22Rv1 (cell line): ENCODE data around the gene ABHD14A.

Experiments used
- H3K27ac ChIP-seq: fragments of 450-650 bp; 2 replicates; pipeline ENCODE4 v1.5.1; 2017
- CTCF ChIP-seq: fragments of 450-650 bp; IDR thresholded peaks from 2 replicates; pipeline ENCODE4 v1.5.1; 2017; ENCODE audit warnings: mild to moderate bottlenecking
- ZFX ChIP-seq: fragments of 450-650 bp; IDR thresholded peaks from 2 replicates; pipeline ENCODE4 v1.6.1; 2017; ENCODE audit warnings: antibody characterized with exemption, borderline replicate concordance

ABHD14A gene

DNA sequence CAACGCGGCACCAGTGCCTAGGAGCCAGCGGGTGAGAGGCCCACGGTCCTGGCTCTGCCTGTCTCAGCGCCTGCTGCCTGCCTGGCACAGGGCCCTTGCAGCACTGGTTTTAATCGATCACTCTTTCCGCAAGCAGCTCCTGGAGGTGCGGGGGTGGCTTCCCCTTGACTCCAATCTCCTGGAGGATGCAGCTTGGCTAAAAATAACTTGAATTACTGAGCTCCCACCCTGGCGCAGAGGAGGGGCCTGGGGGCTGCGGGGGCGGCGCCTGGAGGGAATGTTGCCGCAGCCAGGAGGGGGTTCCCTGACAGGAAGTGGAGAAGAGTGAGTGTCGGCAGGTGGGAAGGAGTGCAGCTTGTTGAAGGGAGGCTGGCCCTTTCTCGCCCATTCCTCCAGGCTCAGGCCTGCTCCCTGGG, 30.7 kb downstream of the ABHD14A start:
- no peak overlapping the region for H3K27ac ChIP-seq
- TF ChIP-seq ZFX (no peak), CTCF (no peak)

DNA sequence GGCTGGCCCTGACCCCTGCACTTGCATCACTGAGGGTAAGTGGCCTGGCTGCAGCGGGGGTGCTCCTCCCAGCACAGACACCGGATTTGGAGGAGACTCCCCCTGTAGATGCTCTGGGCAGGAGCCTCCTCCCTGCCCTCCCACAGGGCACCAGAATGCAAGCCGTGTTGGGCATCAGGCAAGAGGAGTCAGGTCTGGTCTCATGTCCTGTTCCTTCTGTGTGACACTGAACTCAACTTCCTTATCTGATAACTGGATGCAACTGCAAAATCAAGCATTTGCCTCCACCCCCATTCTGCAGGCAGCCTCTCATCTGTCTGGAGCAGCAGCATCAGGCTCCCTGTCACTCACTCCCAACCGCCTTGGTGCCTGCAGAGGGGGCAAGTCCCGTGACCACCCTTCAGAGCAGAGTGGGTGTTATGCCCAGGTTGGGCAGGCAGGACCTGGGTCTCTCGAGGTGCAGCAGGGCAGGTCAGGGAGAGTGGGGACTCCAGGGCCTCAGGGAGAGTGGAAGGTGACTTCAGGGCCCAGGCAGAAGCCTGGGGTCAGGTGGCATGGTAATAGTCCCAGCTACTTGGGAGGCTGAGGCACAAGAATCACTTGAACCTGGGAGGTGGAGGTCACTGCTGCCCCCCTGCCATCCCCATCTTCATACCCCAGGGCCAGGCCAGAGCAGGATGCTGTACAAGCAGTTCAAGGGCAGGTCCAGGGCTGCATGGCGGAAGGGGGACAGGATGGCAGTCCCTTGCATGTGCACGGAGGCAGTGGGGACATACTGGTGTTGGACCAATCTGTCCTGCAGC, 31.4 kb downstream of the ABHD14A start:
- H3K27ac ChIP-seq, result no peak overlapping the region
- TF ChIP-seq ZFX, result no peak

- H3K27ac ChIP-seq, result no peak overlapping the region
- no peak for TF ChIP-seq ZFX
- no peak for TF ChIP-seq CTCF
These were observed 31.9 kb downstream of the ABHD14A start for GRCh38 chr3:52006820-52007133.

- TF ChIP-seq ZFX (no peak), CTCF (no peak)
- no peak overlapping the region for H3K27ac ChIP-seq
These were observed 32.4 kb downstream of the ABHD14A start for GRCh38 chr3:52007291-52007690.

DNA sequence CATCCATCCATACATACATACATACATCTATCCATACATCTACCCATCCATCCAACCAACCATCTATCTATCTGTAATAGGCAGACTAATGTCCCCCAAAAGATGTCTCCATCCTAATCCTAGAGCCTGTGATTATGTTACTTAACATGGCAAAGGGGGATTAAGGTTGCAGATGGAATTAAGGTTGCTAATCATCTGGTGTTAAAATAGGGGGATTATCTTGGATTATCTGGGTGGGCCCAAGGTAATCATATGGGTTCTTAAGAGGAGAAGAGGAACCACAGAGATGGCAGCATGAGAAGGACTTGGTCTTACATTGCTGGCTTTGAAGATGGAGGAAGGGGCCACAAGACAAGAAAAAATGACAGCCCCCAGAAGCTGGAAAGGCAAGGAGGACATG, 35.6 kb downstream of the ABHD14A start:
- no peak for TF ChIP-seq ZFX
- TF ChIP-seq CTCF, result no peak
- H3K27ac ChIP-seq, result no peak overlapping the region

GRCh38 chr3:52012699-52013098, 37.8 kb downstream of the ABHD14A start:
- H3K27ac ChIP-seq, result no peak overlapping the region
- TF ChIP-seq CTCF (no peak), ZFX (no peak)

- H3K27ac ChIP-seq, result no peak overlapping the region
- TF ChIP-seq CTCF (no peak), ZFX (no peak)
These were observed 39.1 kb downstream of the ABHD14A start for GRCh38 chr3:52013802-52014598.
